Measurements from ENCODE around the gene C2orf76. TPM values are rescaled to one million over a fixed set of nuclear protein-coding genes. Genes with fewer than 3 reads are reported as not detected.

Gene C2orf76
- total RNA-seq, 1 experiment from 2014 or later: 5.7 TPM

GRCh38 chr2:119349289-119349688 is 17.3 kb downstream of the C2orf76 start:
- TF ChIP-seq CTCF (conservative IDR thresholded peaks at IDR 0.05): no peak
- H3K23me2 ChIP-seq (ENCODE audit: insufficient read length, low read depth, low read length, poor library complexity, severe bottlenecking): no peaks in the 10 kb centered on the region
- no peak overlapping the region for H3K27ac Mint-ChIP-seq

More at GRCh38 chr2:119349289-119349688, 17.3 kb downstream of the C2orf76 start:
- Histone ChIP-seq H2BK20ac (ENCODE audit: low read depth, low read length, poor library complexity, severe bottlenecking) (no peak overlapping the region), H3K9ac (ENCODE audit: extremely low read depth, insufficient read length, low read length) (no peak overlapping the region), H2BK15ac (ENCODE audit: low read depth, low read length) (no peak overlapping the region), H3K18ac (ENCODE audit: insufficient read length, low read depth, low read length) (no peak overlapping the region), H3K27ac (ENCODE audit: insufficient read length, low read depth, low read length) (no peak overlapping the region), H3T11ph (ENCODE audit: low read length) (no peak overlapping the region), H3K79me1 (ENCODE audit: insufficient read depth, low read depth, low read length, poor library complexity, severe bottlenecking) (no peaks in the 10 kb centered on the region), H3K14ac (ENCODE audit: insufficient read depth, low read length) (no peak overlapping the region), H3K79me2 (ENCODE audit: insufficient read depth, low read length) (no peaks in the 10 kb centered on the region), H4K20me1 (ENCODE audit: control insufficient read depth, insufficient read depth, insufficient read length) (no peaks in the 10 kb centered on the region), H4K8ac (replicated peaks; ENCODE audit: insufficient read length, low read depth, low read length) (no peak overlapping the region), H2AFZ (ENCODE audit: low read length) (no peak overlapping the region), H2BK120ac (ENCODE audit: low read depth, low read length, poor library complexity, severe bottlenecking) (no peak overlapping the region), H3K56ac (ENCODE audit: insufficient read length, low read depth, low read length) (no peak overlapping the region), H2AK5ac (ENCODE audit: insufficient read length, low read length) (no peak overlapping the region), H3K4me2 (ENCODE audit: insufficient read depth, insufficient read length, low read length) (no peak overlapping the region), H2BK12ac (ENCODE audit: insufficient read length, low read depth, low read length) (no peak overlapping the region), H3K9me3 (ENCODE audit: control insufficient read depth, low read depth, low read length) (no peaks in the 10 kb centered on the region), H3K4me1 (ENCODE audit: insufficient read depth, low read length) (no peaks in the 10 kb centered on the region; the same call in 1 of the 2 replicates), H3K27me3 (ENCODE audit: insufficient read depth, low read length) (no peaks in the 10 kb centered on the region), H4K5ac (ENCODE audit: insufficient read length, low read depth, low read length) (no peak overlapping the region), H3K4ac (ENCODE audit: low read depth, low read length) (no peak overlapping the region), H2BK5ac (ENCODE audit: insufficient read length, low read length) (no peak overlapping the region), H3K23ac (ENCODE audit: insufficient read length, low read depth, low read length) (no peak overlapping the region), H4K91ac (ENCODE audit: insufficient read length, low read depth, low read length) (no peak overlapping the region)
- WGBS (ENCODE audit: extremely low coverage, insufficient read length, low lambda C conversion rate): no CpG with 5 or more reads among the region's 6 CpGs
- Mint-ChIP-seq H3K9me3 (no peaks in the 10 kb centered on the region), H3K4me1 (peaks cover 11 to 20% of the 10 kb centered on the region in 2 experiments), H3K27me3 (ENCODE audit: low read depth) (no peaks in the 10 kb centered on the region), H3K36me3 (ENCODE audit: insufficient read depth in 1 of 3, low read depth in 3 of 3) (no peaks in the 10 kb centered on the region), H3K4me3 (no peak overlapping the region)
- no peak for DNase-seq

Measured in H9 (cell line).